Right hindlimb (tissue), 1 donor: ENCODE results near the gene PHYKPL.
A peak's percentile ranks its signal among the peaks of the same experiment; 100 is the strongest.

ENCODE experiments used
- DNase-seq: peaks from one replicate; pipeline ENCODE4 v3.0.0-alpha.2; 2018

PHYKPL gene

DNA sequence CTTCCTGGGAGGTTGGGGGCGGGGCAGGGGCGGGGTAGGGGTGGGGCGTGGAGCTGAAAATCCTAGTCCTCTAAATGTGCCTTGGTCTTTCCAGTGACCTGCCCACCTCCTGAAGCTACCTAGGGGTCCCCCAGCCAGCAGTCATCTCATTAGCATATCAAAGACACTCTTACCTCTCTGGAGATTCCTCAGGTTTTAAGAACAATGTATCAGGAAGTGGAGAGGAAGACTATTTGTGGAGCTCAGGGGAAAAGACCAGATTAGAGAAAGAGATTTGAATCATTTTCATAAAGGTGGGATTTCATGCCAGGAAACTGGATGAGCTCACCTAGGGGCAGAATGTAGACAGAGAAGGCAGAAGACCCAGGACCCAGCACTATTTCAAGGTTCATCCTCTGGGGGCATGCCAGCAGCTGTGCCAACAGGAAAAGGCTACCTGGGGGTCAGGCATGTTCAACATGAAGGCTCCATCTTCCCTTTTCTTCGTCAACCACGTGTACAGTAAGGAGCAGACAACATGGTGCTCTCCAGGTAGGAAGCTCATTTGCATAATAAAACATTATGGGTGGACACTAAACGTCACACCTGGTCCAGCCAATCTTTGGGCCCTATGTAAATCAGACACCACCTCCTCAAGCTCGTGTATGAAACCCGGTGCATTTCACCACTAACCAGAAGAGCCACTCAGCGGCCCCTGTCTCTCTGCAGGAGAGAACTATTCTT is 52.3 kb downstream of the PHYKPL start:
- DNase-seq = no peak

DNA sequence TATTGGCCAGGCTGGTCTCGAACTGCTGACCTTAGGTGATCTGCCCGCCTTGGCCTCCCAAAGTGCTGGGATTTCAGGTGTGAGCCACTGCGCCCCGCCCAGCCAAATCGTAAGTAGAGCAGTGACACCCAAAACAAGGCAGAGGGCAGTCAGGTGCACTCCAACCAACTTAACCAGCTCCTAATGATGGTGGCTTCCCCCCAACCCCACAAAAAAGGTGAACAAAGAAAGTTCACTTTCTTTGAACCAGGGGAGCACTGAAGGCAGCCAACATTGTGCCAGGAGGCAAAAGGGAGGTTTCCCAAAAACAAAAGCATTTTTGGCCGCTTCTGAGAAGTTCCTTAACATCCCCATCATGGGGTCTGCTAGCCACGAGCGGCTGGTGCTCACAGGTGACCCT is 55.0 kb downstream of the PHYKPL start:
- DNase-seq = no peak

DNA sequence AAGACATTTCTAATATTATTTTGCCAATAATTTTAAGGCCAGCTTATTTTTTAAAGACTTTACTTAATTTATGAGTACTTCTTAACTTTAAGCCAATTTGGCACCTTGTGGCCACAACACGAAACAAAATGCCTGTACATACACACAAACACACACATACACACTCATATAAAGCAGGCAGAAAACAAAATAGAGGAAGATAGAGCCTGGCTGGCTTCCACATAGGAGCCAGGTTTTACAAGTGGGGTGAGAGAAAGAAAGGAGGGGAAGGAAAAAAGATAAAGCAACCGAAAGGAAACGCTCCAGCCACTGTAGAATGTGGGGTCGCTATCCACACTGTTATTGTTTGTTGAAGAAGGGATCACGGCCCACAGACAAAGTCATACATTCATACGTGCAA is 55.8 kb downstream of the PHYKPL start:
- no peak for DNase-seq

DNA sequence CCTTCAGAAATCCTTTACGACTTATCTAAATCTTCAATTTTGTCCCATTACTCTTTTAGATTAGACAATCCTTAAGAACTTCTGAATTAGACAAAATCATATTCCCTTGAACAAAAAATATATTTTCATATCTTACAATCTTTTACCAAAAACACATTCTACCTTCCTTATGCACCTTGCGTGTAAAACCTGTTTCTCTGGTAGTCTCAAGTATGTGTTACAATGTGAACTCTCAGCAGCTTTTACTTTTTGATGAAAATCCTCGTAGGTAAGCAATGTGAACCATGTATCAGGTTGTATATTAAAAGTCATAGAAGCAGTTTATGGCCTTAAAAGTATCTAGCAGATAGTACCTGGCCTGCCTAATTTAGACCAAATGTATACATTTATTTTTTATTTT is 58.1 kb downstream of the PHYKPL start:
- DNase-seq = no peak

DNA sequence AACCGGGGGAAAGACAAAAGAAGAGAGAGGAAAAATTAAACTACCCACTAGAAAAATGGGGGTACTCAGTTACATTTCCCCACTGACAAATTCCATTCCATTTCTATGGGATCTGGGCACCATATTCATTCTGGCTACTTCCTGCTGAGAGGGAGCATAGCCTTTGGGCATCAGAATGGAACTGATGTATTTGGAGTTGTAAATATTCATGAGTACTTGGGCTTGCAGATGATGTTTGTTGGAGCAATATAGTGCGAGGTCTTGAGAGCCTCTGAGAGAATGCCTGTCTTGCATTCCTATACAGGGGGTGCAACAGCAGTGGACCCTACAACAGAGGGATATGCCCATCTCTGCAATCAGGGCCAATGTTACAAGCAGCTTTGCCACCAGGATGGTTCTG is 62.1 kb downstream of the PHYKPL start:
- DNase-seq = no peak

DNA sequence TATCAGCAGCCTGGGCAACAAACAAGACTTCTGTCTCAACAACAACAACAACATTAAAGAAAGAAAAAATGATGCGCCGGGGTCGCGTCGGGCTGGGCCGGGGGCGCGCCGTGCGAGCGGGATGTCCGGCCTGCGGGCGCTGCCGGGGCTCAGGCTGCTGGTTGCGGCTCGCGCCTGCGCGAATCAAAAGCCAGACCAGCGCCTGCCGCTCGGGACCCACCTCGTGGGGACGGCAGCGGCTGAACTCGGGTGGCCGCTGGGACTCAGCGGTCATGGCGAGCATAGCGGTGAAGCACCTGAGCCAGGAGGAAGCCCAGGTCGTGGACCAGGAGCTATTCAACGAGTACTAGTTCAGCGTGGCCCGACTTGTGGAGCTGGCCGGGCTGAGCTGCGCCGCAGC is 67.0 kb downstream of the PHYKPL start:
- DNase-seq = no peak

DNA sequence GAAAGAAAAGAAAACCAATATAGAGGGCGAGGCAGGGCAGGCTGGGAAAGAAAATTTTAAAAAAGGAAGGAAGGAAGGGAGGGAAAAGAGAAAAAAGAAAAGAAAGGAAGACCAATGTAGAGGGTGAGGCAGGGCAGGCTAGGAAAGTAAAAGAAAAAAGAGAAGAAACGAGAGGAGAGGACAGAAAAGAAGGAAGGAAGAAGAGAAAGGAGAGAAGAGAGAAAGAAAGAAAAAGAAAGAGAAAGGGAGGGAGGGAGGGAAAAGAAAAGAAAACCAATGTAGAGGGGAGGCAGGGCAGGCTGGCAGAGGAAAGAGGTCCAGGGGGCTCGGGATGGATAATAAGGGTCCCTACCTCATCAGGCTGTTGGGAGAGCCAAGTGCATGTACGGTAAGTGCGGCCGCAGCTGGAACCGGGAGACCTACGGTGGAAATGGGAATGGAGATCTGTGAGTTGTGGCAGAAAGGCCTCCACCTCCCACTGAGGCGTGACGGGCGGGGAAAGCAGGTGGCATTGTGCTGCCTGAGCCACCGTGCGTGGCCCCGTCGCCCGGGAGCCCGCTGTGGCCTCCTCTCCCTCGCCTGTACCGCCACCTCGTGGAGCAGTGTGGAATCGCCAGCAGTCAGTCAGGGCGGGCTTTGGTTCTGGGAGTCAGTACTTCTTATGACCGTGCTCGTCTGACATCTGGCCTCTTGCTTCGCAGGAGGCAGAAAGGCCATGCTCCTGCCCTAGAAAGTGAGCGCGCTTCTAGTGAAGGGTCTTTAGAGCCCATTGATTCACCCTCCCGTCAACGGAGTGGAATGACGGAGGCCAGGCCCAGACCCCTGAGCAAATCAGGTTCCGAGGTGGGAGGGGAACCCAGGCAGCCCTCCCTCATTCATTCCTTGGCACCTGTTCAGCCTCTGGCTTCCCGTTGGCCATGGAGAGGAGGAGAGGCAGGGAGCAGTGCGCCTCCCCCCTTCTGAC is 68.5 kb downstream of the PHYKPL start:
- peak; percentile 84 for DNase-seq

DNA sequence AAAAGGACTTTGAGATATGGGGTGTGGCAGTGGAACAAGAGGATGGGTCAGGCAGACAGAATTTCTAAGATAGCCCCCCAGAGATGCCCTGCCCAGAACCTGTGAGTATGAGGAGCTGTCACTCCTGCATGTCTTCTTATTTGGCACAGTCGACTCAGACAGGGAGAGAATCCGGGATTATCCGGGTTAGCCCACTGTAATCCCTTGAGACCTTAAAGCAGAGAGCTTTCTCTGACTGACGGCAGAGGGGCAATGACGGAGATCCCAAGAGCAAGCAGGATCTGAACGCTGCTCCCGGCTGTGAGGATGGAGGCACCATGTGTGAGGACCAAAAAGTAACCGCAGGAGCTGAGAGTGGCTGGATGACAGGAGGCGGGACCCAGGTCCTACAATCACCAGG is 70.1 kb downstream of the PHYKPL start:
- no peak for DNase-seq

DNA sequence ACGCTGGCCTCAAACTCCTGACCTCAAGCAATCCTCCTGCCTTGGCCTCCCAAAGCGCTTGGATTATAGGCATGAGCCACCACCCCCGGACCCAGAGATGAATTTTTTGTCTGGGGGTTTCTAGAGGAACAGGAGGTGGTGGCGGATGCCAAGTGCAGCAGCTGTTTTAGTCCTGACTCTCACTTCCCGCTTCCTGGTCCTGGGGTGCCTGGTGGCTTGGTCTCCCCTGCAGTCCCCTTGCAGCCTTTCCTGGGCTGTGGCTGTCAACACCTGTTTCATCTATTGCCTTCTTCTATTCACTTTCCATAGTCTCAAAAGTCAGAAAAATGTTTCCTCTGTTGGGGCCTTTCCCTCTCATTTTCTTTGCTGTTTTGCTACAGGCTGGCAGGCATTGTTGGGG is 72.4 kb downstream of the PHYKPL start:
- no peak for DNase-seq
